Muscle of leg (tissue), 11 donors: Measurements from ENCODE around the gene CPNE9. TPM values are rescaled to one million over a fixed set of nuclear protein-coding genes. Genes with fewer than 3 reads are reported as not detected.

ENCODE experiments used
- DNase-seq: peaks from one replicate; pipeline ENCODE4 v3.0.0; 2013
- H3K27ac ChIP-seq: one replicate; pipeline ENCODE4 v1.5.1; 2013; ENCODE audit warnings: mild to moderate bottlenecking, low read length, control low read depth
- H3K27me3 ChIP-seq: one replicate; pipeline ENCODE4 v1.6.1; 2013; ENCODE audit warnings: low read length; ENCODE audit not compliant: control insufficient read depth, insufficient read depth
- H3K36me3 ChIP-seq: one replicate; pipeline ENCODE4 v1.6.1; 2013; ENCODE audit warnings: low read length; ENCODE audit not compliant: control insufficient read depth, insufficient read depth
- H3K4me1 ChIP-seq: one replicate; pipeline ENCODE4 v1.6.1; 2013; ENCODE audit warnings: low read length; ENCODE audit not compliant: control insufficient read depth, insufficient read depth
- H3K4me3 ChIP-seq: one replicate; pipeline ENCODE4 v1.5.1; 2013; ENCODE audit warnings: low read length, control low read depth
- H3K9me3 ChIP-seq: replicated peaks from 2 replicates; pipeline ENCODE4 v1.6.1; 2013; ENCODE audit warnings: low read depth, low read length; ENCODE audit not compliant: control insufficient read depth
- WGBS: methylation state at CpG from one replicate; pipeline ENCODE4 v1.1.5; 2013; ENCODE audit warnings: missing lambda C conversion rate; ENCODE audit not compliant: insufficient coverage; 5-methylcytosine and 5-hydroxymethylcytosine counted together
- polyA plus RNA-seq, 8 donors: library from polyadenylated mRNA; unstranded; fragments of 120-200 nt; gene quantifications; one replicate each; pipeline versions ENCODE4 v1.2.1 to v1.2.3, GENCODE V29; 2013; ENCODE audit warnings: inconsistent platforms in 1 of 8, low replicate concordance in 1 of 8; ENCODE audit not compliant: insufficient read length in 8 of 8, insufficient read depth in 1 of 8
- total RNA-seq: library from RNA; stranded (reverse); fragments of 120-200 nt; gene quantifications from one replicate; pipeline ENCODE4 v1.2.4, GENCODE V29; 2013

The CPNE9 gene
- total and polyA plus RNA-seq, 9 donors, result 0.06 to 0.14 (median 0.09) TPM; not detected in 6

DNA sequence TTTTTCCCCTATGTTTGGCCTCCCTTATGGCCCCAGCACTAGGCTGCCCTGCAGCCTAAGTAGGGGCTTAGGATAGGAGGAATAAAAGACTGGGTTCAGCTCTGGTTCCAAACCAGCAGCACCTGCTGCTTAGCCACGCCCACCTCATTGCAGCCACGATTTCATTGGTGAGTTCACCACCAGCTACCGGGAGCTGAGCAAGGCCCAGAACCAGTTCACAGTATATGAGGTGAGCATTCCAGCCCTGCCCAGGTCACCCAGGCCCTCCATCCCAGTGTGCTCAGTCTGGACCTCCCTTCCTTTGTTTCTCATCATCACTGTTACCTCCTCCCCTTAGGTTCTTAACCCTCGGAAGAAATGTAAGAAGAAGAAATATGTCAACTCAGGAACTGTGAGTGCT, 11.5 kb downstream of the CPNE9 start:
- Histone ChIP-seq H3K4me1 (no peaks in the 10 kb centered on the region), H3K36me3 (no peaks in the 10 kb centered on the region), H3K4me3 (no peak overlapping the region), H3K27ac (no peak overlapping the region), H3K9me3 (no peaks in the 10 kb centered on the region), H3K27me3 (no peaks in the 10 kb centered on the region)
- 0% methylated on average over 3 of the region's 4 CpGs for WGBS
- no peak for DNase-seq

DNA sequence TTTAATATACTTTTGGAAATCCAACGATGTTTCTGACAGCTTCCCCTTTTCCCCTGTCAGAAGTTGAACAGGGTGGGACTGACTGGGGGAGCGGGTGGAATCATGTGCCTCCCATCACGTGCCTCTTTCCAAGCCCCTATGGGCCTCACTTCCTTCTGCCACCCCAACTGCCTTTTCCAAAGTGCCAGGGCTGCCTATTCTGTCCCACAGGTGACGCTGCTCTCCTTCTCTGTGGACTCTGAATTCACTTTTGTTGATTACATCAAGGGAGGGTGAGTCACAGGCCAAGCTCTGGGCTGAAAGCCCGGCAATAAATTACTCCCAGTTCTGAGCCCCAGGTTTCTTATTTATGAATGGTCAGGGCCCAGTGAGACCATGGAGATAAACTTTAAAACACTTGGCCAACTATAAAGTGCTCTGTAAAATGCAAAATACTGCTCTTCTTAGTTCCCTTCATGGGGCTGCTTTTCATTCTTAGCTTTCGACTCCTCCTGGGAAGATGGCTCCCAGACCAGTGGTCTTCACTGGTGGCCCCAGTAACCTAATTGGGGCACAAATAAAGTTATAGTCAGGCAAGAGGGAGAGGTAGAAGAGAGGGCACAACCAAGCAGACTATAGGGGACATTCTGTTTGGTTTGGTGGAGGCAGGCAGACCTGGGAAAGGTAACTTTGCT, 12.3 kb downstream of the CPNE9 start:
- Histone ChIP-seq H3K4me3 (no peak overlapping the region), H3K27ac (no peak overlapping the region)
- WGBS, result 52% methylated on average over 3 of the region's 6 CpGs

DNA sequence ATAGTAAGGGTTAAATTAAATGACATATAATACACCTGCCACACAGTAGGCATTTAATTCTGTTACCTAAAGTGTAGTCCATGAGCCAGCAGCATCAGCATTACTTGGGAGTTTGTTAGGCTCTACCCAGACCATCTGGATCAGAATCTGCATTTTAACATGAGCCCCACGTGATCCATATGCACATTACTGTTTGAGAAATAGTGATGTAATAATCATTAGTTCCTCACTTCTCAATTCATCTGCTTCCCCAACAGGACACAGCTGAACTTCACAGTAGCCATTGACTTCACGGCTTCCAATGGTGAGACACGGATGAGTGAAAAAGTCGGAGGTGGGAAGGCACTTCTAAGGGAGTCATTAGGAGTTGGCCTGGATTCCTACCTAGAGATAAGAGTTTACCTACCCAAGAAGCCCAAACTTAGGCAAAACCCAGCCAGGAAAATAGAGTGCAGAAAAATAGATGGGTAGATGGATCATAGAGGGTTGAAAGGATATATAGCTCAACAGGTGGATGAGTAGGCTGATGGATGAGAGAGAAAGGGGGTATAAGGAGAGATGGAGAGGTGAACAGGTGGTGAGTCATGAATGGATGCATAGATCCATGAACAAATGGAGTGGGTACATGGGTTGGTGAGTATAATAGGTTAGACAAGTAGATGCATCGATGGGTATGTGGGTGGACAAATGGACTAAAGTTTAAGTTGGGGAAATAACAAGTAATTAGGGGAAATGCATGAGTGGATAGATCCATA, 13.3 kb downstream of the CPNE9 start:
- Histone ChIP-seq H3K9me3 (no peaks in the 10 kb centered on the region), H3K36me3 (no peaks in the 10 kb centered on the region), H3K27ac (no peak overlapping the region), H3K27me3 (no peaks in the 10 kb centered on the region), H3K4me3 (no peak overlapping the region), H3K4me1 (no peaks in the 10 kb centered on the region)
- no peak for DNase-seq
- 75% methylated on average over 1 of the region's 5 CpGs for WGBS

More for the DNA sequence above, 12.3 kb downstream of the CPNE9 start:
- Histone ChIP-seq H3K27me3 (no peaks in the 10 kb centered on the region), H3K36me3 (no peaks in the 10 kb centered on the region), H3K4me1 (no peaks in the 10 kb centered on the region), H3K9me3 (no peaks in the 10 kb centered on the region)
- DNase-seq, result peak; percentile 82

DNA sequence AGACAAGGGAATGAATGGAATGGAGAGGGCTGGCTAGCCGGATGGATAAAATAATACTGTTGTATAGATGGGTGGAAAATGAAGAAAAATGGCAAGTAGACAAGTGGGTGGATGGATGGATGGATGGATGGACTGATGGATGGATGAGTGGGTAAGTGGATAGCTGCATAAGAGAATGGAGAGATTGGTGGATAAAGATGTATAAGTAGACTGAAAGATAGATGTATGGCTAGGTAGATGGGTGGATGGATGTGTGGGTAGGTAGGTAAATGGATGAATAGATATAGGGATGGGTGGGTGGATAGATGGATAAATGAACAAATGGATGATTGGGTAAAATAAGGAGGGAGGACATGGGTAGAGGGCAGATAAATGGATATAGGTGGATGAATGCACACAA, 13.9 kb downstream of the CPNE9 start:
- no peaks in the 10 kb centered on the region for H3K36me3 ChIP-seq
- no peak overlapping the region for H3K27ac ChIP-seq
- no peaks in the 10 kb centered on the region for H3K27me3 ChIP-seq
- H3K4me1 ChIP-seq, result no peaks in the 10 kb centered on the region
- no peak overlapping the region for H3K4me3 ChIP-seq
- no peaks in the 10 kb centered on the region for H3K9me3 ChIP-seq
- 90% methylated on average over 1 of the region's 1 CpG for WGBS
- DNase-seq, result no peak

DNA sequence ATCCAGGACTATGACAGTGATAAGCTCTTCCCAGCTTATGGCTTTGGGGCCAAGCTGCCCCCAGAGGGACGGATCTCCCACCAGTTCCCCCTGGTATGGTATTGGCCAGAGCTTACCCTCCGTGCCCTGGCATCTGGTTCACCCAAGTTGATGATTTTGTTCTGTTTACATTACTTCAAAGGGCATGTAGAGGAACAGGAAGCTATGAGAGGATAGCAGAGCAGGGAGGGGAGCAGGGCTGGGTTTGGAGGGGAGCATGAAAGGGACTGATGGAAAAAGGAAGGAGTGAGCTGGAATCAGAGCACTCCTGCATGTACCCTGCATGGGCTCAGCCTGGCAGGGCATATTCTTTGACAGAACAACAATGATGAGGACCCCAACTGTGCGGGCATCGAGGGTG, 14.5 kb downstream of the CPNE9 start:
- Histone ChIP-seq H3K27me3 (no peaks in the 10 kb centered on the region), H3K4me3 (no peak overlapping the region), H3K4me1 (no peaks in the 10 kb centered on the region), H3K27ac (no peak overlapping the region), H3K36me3 (no peaks in the 10 kb centered on the region), H3K9me3 (no peaks in the 10 kb centered on the region)
- WGBS, result 86% methylated on average over 2 of the region's 4 CpGs
- no peak for DNase-seq

DNA sequence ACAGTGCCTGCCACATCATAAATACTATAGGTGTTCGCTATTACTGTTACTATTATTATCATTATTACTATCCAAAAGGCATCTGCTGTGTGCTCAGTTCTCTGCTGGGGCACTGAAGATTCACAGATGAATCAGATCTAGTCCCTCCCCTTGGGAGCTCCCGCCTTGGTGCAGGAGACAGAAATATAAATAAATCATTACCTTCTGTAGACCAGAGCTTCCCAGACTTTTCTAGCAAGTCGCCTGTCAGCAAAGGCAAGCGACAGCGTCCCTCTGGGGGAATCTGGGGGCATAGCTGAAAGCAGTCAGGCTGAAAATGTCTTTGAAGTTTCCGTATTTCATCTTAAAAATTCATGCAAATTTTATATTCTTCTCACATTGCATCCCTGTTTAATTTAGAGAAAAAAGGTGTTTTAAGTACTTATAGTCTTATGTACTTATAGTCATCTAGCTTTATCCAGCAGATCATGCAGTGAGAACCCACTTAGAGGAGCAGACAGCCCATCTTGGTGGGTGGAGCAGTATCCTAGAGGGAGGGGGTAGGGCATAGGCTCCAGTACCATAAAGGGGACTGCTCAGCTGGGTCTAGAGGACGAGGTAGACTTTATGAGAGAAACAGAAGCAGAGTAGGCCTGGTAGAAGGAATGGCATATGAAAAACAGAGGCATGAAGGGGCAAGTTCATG, 17.5 kb downstream of the CPNE9 start:
- no peak for DNase-seq
- Histone ChIP-seq H3K27me3 (no peaks in the 10 kb centered on the region), H3K9me3 (no peaks in the 10 kb centered on the region), H3K4me1 (no peaks in the 10 kb centered on the region), H3K4me3 (no peak overlapping the region), H3K36me3 (no peaks in the 10 kb centered on the region), H3K27ac (no peak overlapping the region)
- 9% methylated on average over 1 of the region's 7 CpGs for WGBS

DNA sequence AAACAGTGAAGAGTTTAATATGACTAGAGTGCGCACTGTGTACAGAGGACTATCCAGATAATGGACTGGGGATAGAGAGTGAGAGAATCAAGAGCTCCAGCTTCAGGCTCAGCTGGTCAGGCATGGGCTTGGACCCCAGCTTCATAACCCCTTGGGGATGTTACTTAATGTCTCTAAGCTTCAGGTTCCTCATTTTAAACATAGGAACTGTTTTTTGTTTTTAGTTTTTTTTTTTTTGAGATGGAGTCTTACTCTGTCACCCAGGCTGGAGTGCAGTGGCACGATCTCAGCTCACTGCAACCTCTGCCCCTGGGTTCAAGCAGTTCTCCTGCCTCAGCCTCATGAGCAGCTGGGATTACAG, 18.0 kb downstream of the CPNE9 start:
- Histone ChIP-seq H3K36me3 (no peaks in the 10 kb centered on the region), H3K4me3 (no peak overlapping the region), H3K4me1 (no peaks in the 10 kb centered on the region), H3K27me3 (no peaks in the 10 kb centered on the region), H3K9me3 (no peaks in the 10 kb centered on the region), H3K27ac (no peak overlapping the region)
- 85% methylated on average over 2 of the region's 2 CpGs for WGBS
- DNase-seq, result no peak

DNA sequence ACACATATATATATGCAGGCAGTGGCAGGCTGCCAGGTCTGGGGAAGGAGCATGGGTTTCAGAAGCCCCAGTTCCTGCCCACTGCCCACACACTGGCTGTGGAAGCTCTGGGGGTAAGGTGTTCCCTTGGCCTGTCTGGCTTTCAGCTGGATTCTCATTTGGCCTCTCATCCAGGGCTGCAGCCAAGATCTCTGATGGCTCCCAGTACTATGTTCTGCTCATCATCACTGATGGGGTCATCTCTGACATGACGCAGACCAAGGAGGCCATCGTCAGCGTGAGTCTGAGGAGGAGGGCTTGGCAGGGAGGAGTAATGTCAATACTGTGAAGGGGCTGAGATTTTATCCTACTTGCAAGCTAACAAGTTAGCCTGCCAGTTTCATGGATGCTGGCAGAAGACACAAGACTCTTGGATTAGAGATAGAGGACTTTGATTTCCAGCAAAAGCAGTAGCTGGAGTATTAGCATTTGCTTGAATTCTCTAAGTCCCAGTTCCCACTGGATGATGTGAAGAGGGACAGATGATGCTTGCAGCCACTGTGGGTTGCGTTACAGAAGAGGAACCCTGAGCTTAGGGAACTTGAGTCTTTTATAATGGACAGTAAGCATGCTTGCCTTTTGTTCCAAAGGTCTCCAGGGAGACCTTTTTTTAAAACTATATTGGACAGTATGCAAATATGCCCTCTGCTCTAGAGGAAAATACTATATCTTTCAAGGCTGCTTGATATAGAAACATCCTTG, 22.3 kb downstream of the CPNE9 start:
- H3K27ac ChIP-seq, result no peak overlapping the region
- no peaks in the 10 kb centered on the region for H3K27me3 ChIP-seq
- no peak overlapping the region for H3K4me3 ChIP-seq
- no peak for DNase-seq
- no peaks in the 10 kb centered on the region for H3K36me3 ChIP-seq
- WGBS, result 67% methylated on average over 3 of the region's 4 CpGs
- H3K9me3 ChIP-seq, result no peaks in the 10 kb centered on the region
- H3K4me1 ChIP-seq, result peaks cover 5% of the 10 kb centered on the region

DNA sequence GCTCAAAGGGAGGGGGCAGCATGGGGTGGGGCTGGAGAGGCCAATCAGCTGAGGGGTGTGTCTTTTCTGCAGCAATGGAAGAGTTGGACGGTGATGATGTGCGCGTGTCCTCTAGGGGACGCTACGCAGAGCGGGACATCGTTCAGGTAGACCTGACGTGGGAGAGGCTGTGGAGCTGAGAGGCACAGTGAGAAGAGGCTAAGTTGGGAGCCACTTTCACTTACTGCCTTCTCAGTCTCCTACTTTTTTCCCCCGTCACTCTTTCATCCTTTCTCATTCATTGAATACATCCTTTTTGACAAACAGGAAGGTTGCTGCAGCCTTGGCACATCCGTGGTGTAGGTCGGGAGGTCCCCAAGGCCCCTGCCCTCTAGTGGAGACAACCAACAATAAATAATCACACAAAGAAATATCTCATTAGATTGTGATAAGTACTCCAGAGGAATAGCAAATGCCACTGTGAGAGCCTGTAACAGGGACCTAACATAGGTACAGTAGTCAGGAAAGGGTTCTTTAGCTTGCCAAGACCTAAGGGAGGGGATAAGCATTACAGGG, 23.5 kb downstream of the CPNE9 start:
- Histone ChIP-seq H3K4me3 (no peak overlapping the region), H3K36me3 (no peaks in the 10 kb centered on the region), H3K27ac (no peak overlapping the region), H3K9me3 (no peaks in the 10 kb centered on the region), H3K4me1 (peaks cover 5% of the 10 kb centered on the region), H3K27me3 (no peaks in the 10 kb centered on the region)
- DNase-seq, result no peak
- WGBS, result 10% methylated on average over 7 of the region's 11 CpGs

DNA sequence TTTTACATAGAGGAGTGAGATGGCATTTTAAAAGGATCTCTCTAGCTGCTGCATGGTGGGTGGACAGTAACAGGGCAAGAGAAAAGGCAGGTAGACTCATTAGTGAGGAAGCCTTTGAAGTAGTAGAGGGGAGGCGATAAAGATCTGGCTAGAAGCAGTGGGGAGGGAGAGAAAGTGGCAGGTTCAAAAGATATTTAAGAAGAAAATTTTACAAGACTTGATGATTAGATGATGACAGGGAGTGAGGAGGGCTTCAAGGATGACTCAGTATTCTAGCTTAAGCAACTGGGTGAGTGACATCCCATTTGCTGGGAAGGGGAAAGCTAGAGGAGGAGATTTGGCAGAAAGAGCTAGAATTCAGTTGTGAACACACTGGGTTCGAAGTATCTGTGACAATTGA, 24.1 kb downstream of the CPNE9 start:
- WGBS, result 78% methylated on average over 1 of the region's 2 CpGs

More for the DNA sequence above, 24.1 kb downstream of the CPNE9 start:
- no peak overlapping the region for H3K27ac ChIP-seq
- H3K27me3 ChIP-seq, result no peaks in the 10 kb centered on the region
- peaks cover 12% of the 10 kb centered on the region for H3K4me1 ChIP-seq
- DNase-seq, result no peak
- no peak overlapping the region for H3K4me3 ChIP-seq
- no peaks in the 10 kb centered on the region for H3K9me3 ChIP-seq
- no peaks in the 10 kb centered on the region for H3K36me3 ChIP-seq
